Measurements from ENCODE around the gene CSNK2B.
A peak's percentile ranks its signal among the peaks of the same experiment; 100 is the strongest.

Gene CSNK2B

GRCh38 chr6:31660381-31661261 is 5.3 kb upstream of the CSNK2B start, which contains the start of gene C6orf47:
TSS of gene C6orf47 (minus strand) at chr6:31660778. CDS start at chr6:31659947, 831 bp downstream.
- DNase-seq (ENCODE audit: low read depth), result peak; percentile 68

- DNase-seq (ENCODE audit: low read depth), result no peak
These were observed 4.4 kb upstream of the CSNK2B start for GRCh38 chr6:31661262-31662123.

- no peak for DNase-seq (ENCODE audit: low read depth)
These were observed 3.7 kb upstream of the CSNK2B start for GRCh38 chr6:31662124-31662723.

GRCh38 chr6:31663126-31663960 is 2.5 kb upstream of the CSNK2B start:
- DNase-seq (ENCODE audit: low read depth), result no peak

GRCh38 chr6:31663961-31664789 is 1.7 kb upstream of the CSNK2B start:
- DNase-seq (ENCODE audit: low read depth), result no peak

GRCh38 chr6:31664790-31665500 is 935 bp upstream of the CSNK2B start, which contains the start of gene GPANK1:
TSS of gene GPANK1 (minus strand) at chr6:31664997. CDS start at chr6:31664478, 519 bp downstream.
- DNase-seq (ENCODE audit: low read depth), result peak; percentile 85

- DNase-seq (ENCODE audit: low read depth), result no peak
These were observed 571 bp downstream of the CSNK2B start for GRCh38 chr6:31666337-31666965.

GRCh38 chr6:31669676-31670075 is 3.8 kb downstream of the CSNK2B start, which contains the start of gene LY6G5B:
TSS of gene LY6G5B (plus strand) at chr6:31669976. CDS start at chr6:31670951, 975 bp downstream.
- no peak for DNase-seq (ENCODE audit: low read depth)

GRCh38 chr6:31676322-31676903 is 10.5 kb downstream of the CSNK2B start:
- DNase-seq (ENCODE audit: low read depth), result no peak

- DNase-seq (ENCODE audit: low read depth), result no peak
These were observed 11.0 kb downstream of the CSNK2B start for GRCh38 chr6:31676904-31677303.

- no peak for DNase-seq (ENCODE audit: low read depth)
These were observed 12.1 kb downstream of the CSNK2B start for GRCh38 chr6:31677955-31678354.

- peak; percentile 55 for DNase-seq (ENCODE audit: low read depth)
These were observed 14.6 kb downstream of the CSNK2B start, which contains the start of gene LY6G5C for GRCh38 chr6:31680226-31681134. TSS of gene LY6G5C (minus strand) at chr6:31681067. CDS start at chr6:31680373, 694 bp downstream.

GRCh38 chr6:31681135-31681671 is 15.3 kb downstream of the CSNK2B start:
- DNase-seq (ENCODE audit: low read depth), result no peak

GRCh38 chr6:31683591-31683990 is 17.7 kb downstream of the CSNK2B start:
- DNase-seq (ENCODE audit: low read depth), result no peak

- no peak for DNase-seq (ENCODE audit: low read depth)
These were observed 20.6 kb downstream of the CSNK2B start for GRCh38 chr6:31686483-31686882.

GRCh38 chr6:31687321-31687720 is 21.4 kb downstream of the CSNK2B start:
- DNase-seq (ENCODE audit: low read depth), result no peak

Data from activated T-cell treated with anti-CD3 and anti-CD28 coated beads for 24 hours (primary cell).